Fibroblast of upper back skin (primary cell): Measurements from ENCODE around the gene ANKRD10.

ENCODE experiments used
- DNase-seq: peaks from one replicate; pipeline ENCODE4 v3.0.0-alpha.2; 2013

ANKRD10 gene

GRCh38 chr13:110828705-110829104 is 86.2 kb downstream of the ANKRD10 start:
- no peak for DNase-seq
